ENCODE measurements around the gene TLR5.

DNA sequence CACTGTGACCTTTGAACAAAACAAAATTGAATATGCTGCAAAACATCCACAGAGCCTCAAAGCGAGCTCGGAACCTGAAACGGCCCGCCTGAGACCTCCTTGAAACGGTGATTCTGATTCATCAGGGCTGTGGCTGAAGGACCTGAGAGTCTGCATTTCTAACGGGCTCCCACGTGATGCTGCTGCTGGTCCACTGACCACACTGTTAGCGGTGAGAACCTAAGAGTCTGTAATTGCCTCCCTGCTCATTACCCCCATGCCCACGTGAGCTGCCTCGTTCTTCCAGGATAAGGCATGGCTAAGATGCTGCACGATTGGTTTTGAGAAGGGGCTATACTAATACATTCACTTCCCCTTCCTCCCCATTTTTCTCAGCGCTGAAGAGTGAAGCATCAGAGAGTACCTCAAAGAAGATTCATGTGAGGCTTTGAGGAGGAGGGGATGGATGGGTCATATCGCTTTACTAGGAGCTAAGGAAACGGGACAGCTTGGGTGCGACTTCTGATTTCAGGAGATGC is 9.7 kb downstream of the TLR5 start:
- TF ChIP-seq, protein P1, sequence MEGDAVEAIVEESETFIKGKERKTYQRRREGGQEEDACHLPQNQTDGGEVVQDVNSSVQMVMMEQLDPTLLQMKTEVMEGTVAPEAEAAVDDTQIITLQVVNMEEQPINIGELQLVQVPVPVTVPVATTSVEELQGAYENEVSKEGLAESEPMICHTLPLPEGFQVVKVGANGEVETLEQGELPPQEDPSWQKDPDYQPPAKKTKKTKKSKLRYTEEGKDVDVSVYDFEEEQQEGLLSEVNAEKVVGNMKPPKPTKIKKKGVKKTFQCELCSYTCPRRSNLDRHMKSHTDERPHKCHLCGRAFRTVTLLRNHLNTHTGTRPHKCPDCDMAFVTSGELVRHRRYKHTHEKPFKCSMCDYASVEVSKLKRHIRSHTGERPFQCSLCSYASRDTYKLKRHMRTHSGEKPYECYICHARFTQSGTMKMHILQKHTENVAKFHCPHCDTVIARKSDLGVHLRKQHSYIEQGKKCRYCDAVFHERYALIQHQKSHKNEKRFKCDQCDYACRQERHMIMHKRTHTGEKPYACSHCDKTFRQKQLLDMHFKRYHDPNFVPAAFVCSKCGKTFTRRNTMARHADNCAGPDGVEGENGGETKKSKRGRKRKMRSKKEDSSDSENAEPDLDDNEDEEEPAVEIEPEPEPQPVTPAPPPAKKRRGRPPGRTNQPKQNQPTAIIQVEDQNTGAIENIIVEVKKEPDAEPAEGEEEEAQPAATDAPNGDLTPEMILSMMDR (IDR thresholded peaks at IDR 0.05; ENCODE audit: low read depth, low read length), result no peak; the same call in 1 of the 2 replicates
- no peak for TF ChIP-seq EZH2phosphoT487 (IDR thresholded peaks at IDR 0.05; ENCODE audit: low read depth)
